Ishikawa (cell line): Measurements from ENCODE around the gene KRTAP16-1.

Experiments
- CEBPB ChIP-seq: IDR thresholded peaks from 2 replicates; pipeline ENCODE4 v1.6.1; 2012
- CREB1 ChIP-seq: IDR thresholded peaks from 2 replicates; pipeline ENCODE4 v1.6.1; 2012; ENCODE audit warnings: low read depth
- EGR1 ChIP-seq: IDR thresholded peaks from 2 replicates; pipeline ENCODE4 v1.6.1; 2012
- EP300 ChIP-seq: IDR thresholded peaks from 2 replicates; pipeline ENCODE4 v1.6.1; 2012; ENCODE audit warnings: borderline replicate concordance
- FOXM1 ChIP-seq: IDR thresholded peaks from 2 replicates; pipeline ENCODE4 v1.6.1; 2012; ENCODE audit warnings: low read depth, borderline replicate concordance
- NFIC ChIP-seq: IDR thresholded peaks from 2 replicates; pipeline ENCODE4 v1.6.1; 2012
- RAD21 ChIP-seq: IDR thresholded peaks from 2 replicates; pipeline ENCODE4 v1.6.1; 2012; ENCODE audit warnings: low read depth
- TAF1 ChIP-seq: IDR thresholded peaks from 2 replicates; pipeline ENCODE4 v1.6.1; 2012; ENCODE audit warnings: low read depth, mild to moderate bottlenecking
- TCF12 ChIP-seq: IDR thresholded peaks from 2 replicates; pipeline ENCODE4 v1.6.1; 2012; ENCODE audit warnings: low read depth
- TEAD4 ChIP-seq: IDR thresholded peaks from 2 replicates; pipeline ENCODE4 v1.6.1; 2012
- YY1 ChIP-seq: IDR thresholded peaks from 2 replicates; pipeline ENCODE4 v1.6.1; 2012; ENCODE audit warnings: low read depth
- ZBTB7A ChIP-seq: IDR thresholded peaks from 2 replicates; pipeline ENCODE4 v1.6.1; 2012; ENCODE audit warnings: low read depth
- TF ChIP-seq, protein P1 (sequence below): IDR thresholded peaks from 2 replicates; pipeline ENCODE4 v1.6.1; 2012; ENCODE audit warnings: low read depth, mild to moderate bottlenecking
- TF ChIP-seq, protein P2 (sequence below): IDR thresholded peaks from 2 replicates; pipeline ENCODE4 v1.6.1; 2012
- TF ChIP-seq, protein P3 (sequence below): IDR thresholded peaks from 2 replicates; pipeline ENCODE4 v1.6.1; 2012

KRTAP16-1 gene

DNA sequence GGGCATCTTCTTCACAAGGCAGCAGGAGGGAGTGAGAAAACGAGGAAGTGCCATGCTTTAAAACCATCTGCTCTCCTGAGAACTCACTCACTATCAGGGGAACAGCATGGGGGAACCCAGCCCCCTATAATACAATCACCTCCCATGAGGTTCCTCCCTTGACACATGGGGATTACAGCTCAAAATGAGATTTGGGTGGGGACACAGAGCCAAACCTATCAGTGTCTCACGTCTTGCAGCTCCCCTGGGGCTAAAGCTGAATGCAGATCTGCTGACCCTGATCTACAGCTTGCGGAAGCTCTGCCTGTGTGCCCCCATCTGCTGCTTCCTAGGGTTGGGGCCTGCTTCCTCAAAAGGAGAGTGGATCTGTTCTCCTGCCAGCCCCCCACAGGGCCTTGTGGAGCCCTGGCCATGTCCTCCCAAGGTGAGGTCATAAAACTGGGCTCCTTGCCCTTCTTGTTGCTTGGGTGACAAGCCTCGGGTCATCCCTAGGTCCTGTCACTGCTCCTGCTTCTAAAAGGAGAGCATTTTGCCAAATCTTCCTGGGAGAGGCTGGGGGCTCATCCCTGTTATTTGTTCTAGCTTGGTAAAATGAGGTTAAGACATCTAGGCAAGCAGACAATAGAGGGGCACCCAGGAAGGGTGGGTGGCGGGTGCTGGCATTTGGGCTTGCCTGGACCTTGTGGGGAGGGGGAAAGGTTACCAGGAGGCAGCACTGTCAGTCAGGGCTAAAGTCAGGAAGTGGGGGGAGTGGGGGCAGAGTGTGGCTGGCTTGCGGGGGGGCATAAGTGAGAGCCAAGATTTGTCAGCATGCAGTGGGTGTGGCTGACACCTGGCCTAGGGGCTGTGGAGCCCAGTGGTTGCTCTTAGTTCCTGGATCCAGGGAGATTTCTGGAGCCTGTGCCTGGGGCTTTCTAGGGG, 25.5 kb upstream of the KRTAP16-1 start:
- TF ChIP-seq ZBTB7A (no peak), CREB1 (no peak), EP300 (no peak), FOXM1 (no peak), NFIC (no peak)

DNA sequence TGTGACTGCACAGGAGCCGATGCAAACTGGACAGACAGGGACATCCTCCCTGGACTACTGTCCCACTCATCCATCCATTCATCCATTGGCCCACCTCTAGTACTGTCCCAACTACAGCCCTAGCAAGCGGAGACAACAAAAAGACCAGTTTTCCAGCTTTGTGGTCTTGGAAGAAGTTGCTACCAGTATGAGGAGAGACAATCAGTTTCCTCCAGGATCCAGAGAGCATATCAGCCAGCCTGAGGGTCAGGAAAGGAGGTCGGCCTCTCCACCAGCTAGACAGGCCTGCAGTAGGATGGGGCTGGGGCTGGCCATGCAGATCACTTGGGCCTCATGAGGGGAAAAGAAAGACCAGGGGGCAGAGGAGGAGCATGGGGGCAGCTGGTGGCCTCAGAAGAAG, 24.7 kb upstream of the KRTAP16-1 start:
- TF ChIP-seq TCF12 = no peak
- TF ChIP-seq, protein P1, sequence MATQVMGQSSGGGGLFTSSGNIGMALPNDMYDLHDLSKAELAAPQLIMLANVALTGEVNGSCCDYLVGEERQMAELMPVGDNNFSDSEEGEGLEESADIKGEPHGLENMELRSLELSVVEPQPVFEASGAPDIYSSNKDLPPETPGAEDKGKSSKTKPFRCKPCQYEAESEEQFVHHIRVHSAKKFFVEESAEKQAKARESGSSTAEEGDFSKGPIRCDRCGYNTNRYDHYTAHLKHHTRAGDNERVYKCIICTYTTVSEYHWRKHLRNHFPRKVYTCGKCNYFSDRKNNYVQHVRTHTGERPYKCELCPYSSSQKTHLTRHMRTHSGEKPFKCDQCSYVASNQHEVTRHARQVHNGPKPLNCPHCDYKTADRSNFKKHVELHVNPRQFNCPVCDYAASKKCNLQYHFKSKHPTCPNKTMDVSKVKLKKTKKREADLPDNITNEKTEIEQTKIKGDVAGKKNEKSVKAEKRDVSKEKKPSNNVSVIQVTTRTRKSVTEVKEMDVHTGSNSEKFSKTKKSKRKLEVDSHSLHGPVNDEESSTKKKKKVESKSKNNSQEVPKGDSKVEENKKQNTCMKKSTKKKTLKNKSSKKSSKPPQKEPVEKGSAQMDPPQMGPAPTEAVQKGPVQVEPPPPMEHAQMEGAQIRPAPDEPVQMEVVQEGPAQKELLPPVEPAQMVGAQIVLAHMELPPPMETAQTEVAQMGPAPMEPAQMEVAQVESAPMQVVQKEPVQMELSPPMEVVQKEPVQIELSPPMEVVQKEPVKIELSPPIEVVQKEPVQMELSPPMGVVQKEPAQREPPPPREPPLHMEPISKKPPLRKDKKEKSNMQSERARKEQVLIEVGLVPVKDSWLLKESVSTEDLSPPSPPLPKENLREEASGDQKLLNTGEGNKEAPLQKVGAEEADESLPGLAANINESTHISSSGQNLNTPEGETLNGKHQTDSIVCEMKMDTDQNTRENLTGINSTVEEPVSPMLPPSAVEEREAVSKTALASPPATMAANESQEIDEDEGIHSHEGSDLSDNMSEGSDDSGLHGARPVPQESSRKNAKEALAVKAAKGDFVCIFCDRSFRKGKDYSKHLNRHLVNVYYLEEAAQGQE = no peak

DNA sequence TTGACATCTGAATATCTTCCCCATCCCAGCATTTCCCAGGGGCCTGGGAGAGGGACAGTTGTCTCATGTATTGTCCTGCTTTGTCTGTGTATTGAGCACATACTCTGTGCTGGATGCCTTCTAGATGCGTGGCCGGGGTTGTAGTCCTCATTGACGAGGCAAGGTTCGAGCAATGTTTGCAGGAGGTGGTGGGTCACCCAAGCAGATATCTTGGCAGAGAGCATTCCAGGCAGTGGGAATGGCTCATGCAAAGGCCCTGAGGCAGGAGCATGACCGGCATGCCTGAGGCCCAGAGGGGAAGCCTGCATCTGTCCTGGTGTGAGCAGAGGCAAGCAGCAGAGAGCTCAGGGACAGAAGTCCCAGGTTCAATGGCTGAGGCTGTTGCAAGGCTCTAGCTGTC, 24.0 kb upstream of the KRTAP16-1 start:
- TF ChIP-seq TEAD4 (no peak), EGR1 (no peak), CREB1 (no peak), NFIC (no peak), RAD21 (no peak), ZBTB7A (no peak), CEBPB (no peak), TCF12 (no peak), YY1 (no peak)

DNA sequence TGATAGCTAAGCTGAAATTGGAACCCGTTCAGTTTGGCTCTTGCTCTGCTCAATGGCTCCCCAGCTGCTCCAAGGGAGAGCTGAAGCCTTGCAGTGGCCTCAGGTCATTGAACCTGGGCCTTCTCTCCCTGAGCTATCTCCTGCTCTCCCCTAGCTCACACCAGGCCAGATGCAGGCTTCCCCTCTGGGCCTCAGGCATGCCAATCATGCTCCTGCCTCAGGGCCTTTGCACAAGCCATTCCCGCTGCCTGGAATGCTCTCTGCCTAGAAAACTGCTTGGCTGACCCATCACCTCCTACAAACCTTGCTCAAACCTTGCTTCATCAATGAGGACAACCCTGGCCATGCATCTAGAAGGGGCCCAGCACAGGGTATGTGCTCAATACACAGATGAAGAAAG, 23.1 kb upstream of the KRTAP16-1 start:
- no peak for TF ChIP-seq TEAD4
- TF ChIP-seq TCF12 = no peak
- TF ChIP-seq, protein P2, sequence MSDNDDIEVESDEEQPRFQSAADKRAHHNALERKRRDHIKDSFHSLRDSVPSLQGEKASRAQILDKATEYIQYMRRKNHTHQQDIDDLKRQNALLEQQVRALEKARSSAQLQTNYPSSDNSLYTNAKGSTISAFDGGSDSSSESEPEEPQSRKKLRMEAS = no peak
- TF ChIP-seq EP300 = no peak
- TF ChIP-seq CEBPB = no peak
- no peak for TF ChIP-seq RAD21
- TF ChIP-seq EGR1 = no peak
- no peak for TF ChIP-seq YY1
- TF ChIP-seq, protein P3, sequence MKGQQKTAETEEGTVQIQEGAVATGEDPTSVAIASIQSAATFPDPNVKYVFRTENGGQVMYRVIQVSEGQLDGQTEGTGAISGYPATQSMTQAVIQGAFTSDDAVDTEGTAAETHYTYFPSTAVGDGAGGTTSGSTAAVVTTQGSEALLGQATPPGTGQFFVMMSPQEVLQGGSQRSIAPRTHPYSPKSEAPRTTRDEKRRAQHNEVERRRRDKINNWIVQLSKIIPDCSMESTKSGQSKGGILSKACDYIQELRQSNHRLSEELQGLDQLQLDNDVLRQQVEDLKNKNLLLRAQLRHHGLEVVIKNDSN = no peak
- TF ChIP-seq FOXM1 = no peak
- TF ChIP-seq NFIC = no peak
- no peak for TF ChIP-seq ZBTB7A
- TF ChIP-seq, protein P1 = no peak
- no peak for TF ChIP-seq CREB1
- TF ChIP-seq TAF1 = no peak

DNA sequence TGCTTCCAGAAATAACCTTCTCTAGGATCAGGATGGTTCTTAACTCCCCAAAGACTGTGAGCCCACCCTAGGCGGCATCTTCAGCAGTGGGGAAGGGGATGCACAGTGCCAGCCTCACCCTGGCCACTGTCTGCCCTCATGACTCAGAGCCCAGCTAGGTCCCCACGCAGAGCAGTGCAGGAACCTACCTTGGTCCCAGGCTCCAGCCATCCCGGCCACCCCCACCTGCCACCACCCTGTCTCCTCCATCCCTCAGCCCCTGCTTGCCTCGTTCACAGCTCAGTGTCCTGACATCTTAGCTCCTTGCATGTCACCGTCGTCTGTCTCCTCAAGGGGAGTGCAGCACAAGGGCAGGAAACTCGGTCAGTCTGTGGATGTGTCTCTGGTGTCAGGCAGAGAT, 22.5 kb upstream of the KRTAP16-1 start:
- TF ChIP-seq, protein P3 = no peak
- TF ChIP-seq TCF12 = no peak
- no peak for TF ChIP-seq CEBPB
- TF ChIP-seq, protein P1 = no peak
- TF ChIP-seq, protein P2 = no peak
- TF ChIP-seq RAD21 = no peak
- no peak for TF ChIP-seq ZBTB7A
- TF ChIP-seq YY1 = no peak
- no peak for TF ChIP-seq NFIC
- no peak for TF ChIP-seq EP300
- no peak for TF ChIP-seq FOXM1
